Ascending aorta (tissue), 2 donors: ENCODE results near the gene NAPB. TPM values are rescaled to one million over a fixed set of nuclear protein-coding genes. Genes with fewer than 3 reads are reported as not detected.

Source experiments
- DNase-seq, 2 donors: peaks; one replicate each; pipeline ENCODE4 v3.0.0-alpha.2; 2019; ENCODE audit warnings: low spot score in 2 of 2
- H3K27ac ChIP-seq, 2 donors: fragments of 200-600 bp; sonication (generic); one replicate each; pipeline ENCODE4 v1.5.1; 2016 to 2017; ENCODE audit warnings: mild to moderate bottlenecking in 1 of 2
- H3K27me3 ChIP-seq: fragments of 200-600 bp; sonication (generic); one replicate; pipeline ENCODE4 v1.5.1; 2017
- H3K36me3 ChIP-seq, 2 donors: fragments of 200-600 bp; sonication (generic); one replicate each; pipeline ENCODE4 v1.5.1; 2016
- H3K4me1 ChIP-seq, 2 donors: fragments of 200-600 bp; sonication (generic); one replicate each; pipeline ENCODE4 v1.5.1; 2016 to 2017; ENCODE audit warnings: mild to moderate bottlenecking in 1 of 2
- H3K4me3 ChIP-seq, 2 donors: fragments of 200-600 bp; sonication (generic); one replicate each; pipeline ENCODE4 v1.5.1; 2016 to 2017; ENCODE audit warnings: mild to moderate bottlenecking in 1 of 2
- H3K9me3 ChIP-seq, 2 donors: fragments of 200-600 bp; sonication (generic); one replicate each; pipeline ENCODE4 v1.5.1; 2016
- CTCF ChIP-seq, 3 experiments: fragments of 200-600 bp in 2 of 3; fragments of 450-650 bp in 1 of 3; sonication (generic) in 2 of 3; IDR thresholded peaks; one replicate each; pipeline ENCODE4 v1.5.1; 2016 to 2019; ENCODE audit warnings: antibody characterized with exemption in 3 of 3, mild to moderate bottlenecking in 1 of 3, moderate library complexity in 1 of 3
- intact Hi-C: fragments of 100-400 bp; cut with DNase I; formaldehyde crosslinking; loops from one replicate; pipeline ENCODE4 v1.15.1; 2023
- total RNA-seq: library from RNA; depleted of rRNA; stranded (reverse); fragments of >200 nt; gene quantifications from one replicate; pipeline ENCODE4 v1.1.0, GENCODE V29; 2016

Gene NAPB
- total RNA-seq, 1 donor from 2014 or later, result 0.75 TPM

DNA sequence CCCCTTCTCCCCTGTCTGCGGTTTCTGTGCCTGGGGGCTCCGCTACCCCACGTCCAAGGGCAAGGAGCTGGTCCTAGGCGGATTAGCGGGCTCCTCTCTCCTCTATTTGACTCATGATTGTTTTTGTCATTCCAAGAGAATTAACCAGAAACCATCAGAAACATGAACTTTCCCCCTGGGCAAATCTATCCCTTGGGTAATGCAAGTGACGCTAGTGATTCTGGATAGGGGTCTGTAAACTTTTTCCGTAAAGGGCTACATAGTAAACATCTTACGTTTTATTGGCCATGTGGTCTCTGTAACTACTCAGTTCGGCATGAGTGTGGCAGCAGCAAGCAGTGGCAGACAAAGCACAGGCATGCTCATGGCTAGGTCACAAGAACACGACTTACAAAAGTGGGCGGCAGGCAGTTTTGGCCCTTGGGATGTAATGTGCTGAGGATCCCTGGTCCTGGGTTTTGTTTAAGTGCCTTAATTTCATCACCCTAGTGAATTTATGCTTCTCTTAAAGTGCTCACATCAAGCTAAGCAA is 30.7 kb upstream of the NAPB start:
- no peak for DNase-seq
- H3K4me3 ChIP-seq, result no peak overlapping the region
- H3K4me1 ChIP-seq, result no peaks in the 10 kb centered on the region
- intact Hi-C loops, result loop anchor here (10.0 kb wide), 1 partner anchor 263 kb away; no protein-coding TSS in a partner anchor
- no peaks in the 10 kb centered on the region for H3K9me3 ChIP-seq
- no peak for TF ChIP-seq CTCF (IDR thresholded peaks at IDR 0.05)
- H3K27me3 ChIP-seq, result no peaks in the 10 kb centered on the region
- H3K27ac ChIP-seq, result no peak overlapping the region
- no peaks in the 10 kb centered on the region for H3K36me3 ChIP-seq

DNA sequence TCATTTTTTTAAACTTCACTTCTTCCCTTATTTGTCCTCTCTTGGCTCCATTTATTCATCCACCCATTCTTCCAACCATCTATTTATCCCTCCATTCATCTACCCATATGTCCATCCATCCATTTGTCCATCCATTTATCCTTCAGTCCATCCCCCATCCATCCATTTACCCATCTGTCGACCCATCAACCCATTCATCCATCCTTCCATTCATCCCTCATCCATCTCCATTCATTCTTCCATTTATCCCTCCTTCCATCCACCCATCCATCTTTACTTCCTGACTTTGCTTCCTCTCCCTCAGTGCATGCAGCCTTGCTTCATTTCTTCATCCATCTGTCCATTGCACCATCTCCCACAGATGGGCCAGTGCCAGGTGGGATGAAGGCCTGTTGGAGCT is 29.6 kb upstream of the NAPB start:
- TF ChIP-seq CTCF (IDR thresholded peaks at IDR 0.05), result no peak
- intact Hi-C loops, result loop anchor here (10.0 kb wide), 1 partner anchor 264 kb away; no protein-coding TSS in a partner anchor
- Histone ChIP-seq H3K9me3 (no peaks in the 10 kb centered on the region), H3K36me3 (no peaks in the 10 kb centered on the region), H3K27ac (no peak overlapping the region), H3K4me3 (no peak overlapping the region), H3K27me3 (no peaks in the 10 kb centered on the region), H3K4me1 (no peaks in the 10 kb centered on the region)
- DNase-seq, result no peak

DNA sequence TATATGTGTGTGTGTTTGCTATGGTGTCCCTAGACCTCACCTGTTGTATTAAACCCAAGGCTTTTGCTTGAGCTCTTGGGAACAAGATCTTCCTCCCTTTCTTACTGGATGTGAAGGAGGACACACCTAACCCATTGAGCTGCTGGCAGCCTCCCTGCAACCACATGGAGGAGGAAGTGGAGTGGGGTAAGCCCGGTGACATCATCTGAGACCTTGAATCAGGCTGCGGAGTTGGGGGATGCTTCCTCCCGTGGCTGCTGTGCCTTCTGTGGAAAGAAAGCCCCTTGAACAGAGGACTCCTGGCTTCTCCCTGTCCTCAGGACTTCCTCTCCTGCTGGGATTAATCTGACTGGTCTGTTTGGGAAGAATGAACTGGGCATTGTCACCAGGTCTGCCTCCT is 28.1 kb upstream of the NAPB start:
- H3K36me3 ChIP-seq, result no peaks in the 10 kb centered on the region
- H3K9me3 ChIP-seq, result no peaks in the 10 kb centered on the region
- no peak overlapping the region for H3K4me3 ChIP-seq
- DNase-seq, result no peak
- TF ChIP-seq CTCF (IDR thresholded peaks at IDR 0.05), result no peak
- H3K27ac ChIP-seq, result no peak overlapping the region
- H3K4me1 ChIP-seq, result no peaks in the 10 kb centered on the region
- no peaks in the 10 kb centered on the region for H3K27me3 ChIP-seq
- intact Hi-C loops, result no loop called here

DNA sequence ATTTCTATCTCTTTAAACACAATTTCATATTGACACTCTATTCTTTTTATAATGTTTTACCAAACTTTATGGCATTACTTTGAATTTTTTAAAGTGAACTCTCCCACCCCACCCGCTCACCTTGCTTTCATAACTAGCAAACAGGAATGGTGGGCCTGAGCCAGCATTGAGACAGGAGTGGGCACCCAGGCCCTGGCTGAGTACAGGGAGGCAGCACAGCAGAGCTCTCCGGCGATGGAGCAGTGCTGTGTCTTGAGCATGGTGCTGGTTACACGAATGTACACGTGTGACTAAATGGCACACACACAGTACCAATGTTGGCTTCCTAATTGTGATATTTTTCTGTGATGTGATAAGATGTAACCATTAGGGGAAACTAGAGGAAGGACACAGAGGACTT is 26.9 kb upstream of the NAPB start:
- Histone ChIP-seq H3K4me1 (no peaks in the 10 kb centered on the region), H3K36me3 (no peaks in the 10 kb centered on the region), H3K9me3 (no peaks in the 10 kb centered on the region), H3K4me3 (no peak overlapping the region), H3K27me3 (no peaks in the 10 kb centered on the region), H3K27ac (no peak overlapping the region)
- intact Hi-C loops, result no loop called here
- DNase-seq, result no peak
- no peak for TF ChIP-seq CTCF (IDR thresholded peaks at IDR 0.05)

DNA sequence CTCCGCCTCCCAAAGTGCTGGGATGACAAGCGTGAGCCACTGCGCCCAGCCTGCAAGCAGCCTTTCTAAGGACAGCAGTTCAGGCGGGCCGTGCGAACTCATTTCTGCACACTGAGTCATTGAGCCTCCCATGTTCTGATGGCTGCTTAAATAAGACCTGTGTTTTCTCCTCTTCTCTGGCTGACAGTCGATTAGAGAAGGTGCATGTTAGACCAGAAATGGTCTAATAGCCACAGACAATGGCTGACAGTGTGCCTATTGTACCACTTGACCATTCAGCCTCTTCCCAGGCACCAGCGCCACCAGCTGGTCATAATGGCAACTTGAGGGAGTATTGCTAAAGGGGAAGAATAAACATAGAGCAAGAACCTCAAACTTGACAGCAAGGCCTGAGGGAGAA is 25.2 kb upstream of the NAPB start:
- Histone ChIP-seq H3K36me3 (no peaks in the 10 kb centered on the region), H3K27me3 (no peaks in the 10 kb centered on the region), H3K27ac (no peak overlapping the region), H3K4me1 (no peaks in the 10 kb centered on the region), H3K9me3 (no peaks in the 10 kb centered on the region), H3K4me3 (no peak overlapping the region)
- intact Hi-C loops, result no loop called here
- no peak for DNase-seq
- TF ChIP-seq CTCF (IDR thresholded peaks at IDR 0.05), result peak in 2 of 3 experiments; percentile 8 to 34
